Tibial nerve (tissue), 4 donors: ENCODE data around the gene FAM47B. TPM values are rescaled to one million over a fixed set of nuclear protein-coding genes. Genes with fewer than 3 reads are reported as not detected.

Experiments used
- DNase-seq, 2 donors: peaks; one replicate each; pipeline ENCODE4 v3.0.0-alpha.2; 2019; ENCODE audit warnings: low spot score in 2 of 2
- H3K27ac ChIP-seq, 4 donors: fragments of 200-600 bp; sonication (generic) in 3 of 4; one replicate each; pipeline ENCODE4 v1.5.1; 2017 to 2019; ENCODE audit warnings: mild to moderate bottlenecking in 1 of 4
- H3K27me3 ChIP-seq, 2 donors: fragments of 200-600 bp; sonication (generic) in 1 of 2; one replicate each; pipeline versions ENCODE4 v1.5.1 to v1.6.0; 2017 to 2019
- H3K36me3 ChIP-seq, 3 donors: fragments of 200-600 bp; sonication (generic); one replicate each; pipeline ENCODE4 v1.5.1; 2018 to 2019
- H3K4me1 ChIP-seq, 4 donors: fragments of 200-600 bp; sonication (generic) in 3 of 4; one replicate each; pipeline ENCODE4 v1.5.1; 2017 to 2019
- H3K4me3 ChIP-seq, 4 donors: fragments of 200-600 bp; sonication (generic) in 3 of 4; one replicate each; pipeline ENCODE4 v1.5.1; 2017 to 2019; ENCODE audit warnings: mild to moderate bottlenecking in 1 of 4, moderate library complexity in 1 of 4
- H3K9me3 ChIP-seq, 4 donors: fragments of 200-600 bp; sonication (generic) in 3 of 4; one replicate each; pipeline ENCODE4 v1.5.1; 2017 to 2019
- EP300 ChIP-seq, 2 donors: sonication (generic); formaldehyde crosslinking; IDR thresholded peaks; one replicate each; pipeline ENCODE4 v1.6.1; 2017; ENCODE audit warnings: antibody characterized with exemption in 2 of 2, mild to moderate bottlenecking in 1 of 2
- POLR2A ChIP-seq, 2 donors: fragments of 450-650 bp; IDR thresholded peaks; one replicate each; pipeline ENCODE4 v1.6.1; 2017; ENCODE audit warnings: antibody characterized with exemption in 2 of 2, mild to moderate bottlenecking in 2 of 2, moderate library complexity in 2 of 2
- WGBS, 2 donors: methylation state at CpG; one replicate each; pipeline ENCODE4 v1.1.5; 2018; 5-methylcytosine and 5-hydroxymethylcytosine counted together
- total RNA-seq, 4 donors: library from RNA; depleted of rRNA; stranded (reverse); fragments of >200 nt; gene quantifications; one replicate each; pipeline ENCODE4 v1.1.0, GENCODE V29; 2016
- TF ChIP-seq, protein P1 (sequence below), 5 experiments: fragments of 200-600 bp in 3 of 5; fragments of 450-650 bp in 2 of 5; sonication (generic) in 3 of 5; IDR thresholded peaks; one replicate each; pipeline ENCODE4 v1.5.1; 2016 to 2019; ENCODE audit warnings: antibody characterized with exemption in 5 of 5, mild to moderate bottlenecking in 3 of 5, moderate library complexity in 2 of 5

Gene FAM47B
- not detected for total RNA-seq

DNA sequence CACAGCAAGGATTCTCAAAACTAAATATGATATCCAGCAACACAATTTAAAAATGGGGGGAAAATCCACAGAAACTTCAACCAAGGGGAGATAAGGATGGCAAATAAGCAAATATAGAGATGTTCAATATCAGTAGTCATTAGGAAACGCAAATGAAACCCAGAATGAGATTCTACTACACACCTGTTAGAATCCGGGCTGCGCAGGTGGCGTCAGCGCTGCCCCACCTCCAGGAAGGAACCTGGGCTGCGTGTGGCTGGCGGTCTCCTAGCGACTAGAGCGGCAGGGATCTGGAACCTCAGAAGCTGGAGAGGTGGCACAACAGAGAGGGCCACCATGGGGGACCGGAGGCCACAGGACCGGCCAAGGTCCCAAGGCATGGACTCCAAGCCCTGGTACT, at the start of gene FAM47B:
Gene FAM47B, plus strand, starts transcription at position 301 of the 400 bp plus-strand sequence. Its CDS starts 36 bp downstream, at position 337.
- no peak for TF ChIP-seq EP300 (IDR thresholded peaks at IDR 0.05)
- no peak for TF ChIP-seq POLR2A (IDR thresholded peaks at IDR 0.05)
- TF ChIP-seq, protein P1, sequence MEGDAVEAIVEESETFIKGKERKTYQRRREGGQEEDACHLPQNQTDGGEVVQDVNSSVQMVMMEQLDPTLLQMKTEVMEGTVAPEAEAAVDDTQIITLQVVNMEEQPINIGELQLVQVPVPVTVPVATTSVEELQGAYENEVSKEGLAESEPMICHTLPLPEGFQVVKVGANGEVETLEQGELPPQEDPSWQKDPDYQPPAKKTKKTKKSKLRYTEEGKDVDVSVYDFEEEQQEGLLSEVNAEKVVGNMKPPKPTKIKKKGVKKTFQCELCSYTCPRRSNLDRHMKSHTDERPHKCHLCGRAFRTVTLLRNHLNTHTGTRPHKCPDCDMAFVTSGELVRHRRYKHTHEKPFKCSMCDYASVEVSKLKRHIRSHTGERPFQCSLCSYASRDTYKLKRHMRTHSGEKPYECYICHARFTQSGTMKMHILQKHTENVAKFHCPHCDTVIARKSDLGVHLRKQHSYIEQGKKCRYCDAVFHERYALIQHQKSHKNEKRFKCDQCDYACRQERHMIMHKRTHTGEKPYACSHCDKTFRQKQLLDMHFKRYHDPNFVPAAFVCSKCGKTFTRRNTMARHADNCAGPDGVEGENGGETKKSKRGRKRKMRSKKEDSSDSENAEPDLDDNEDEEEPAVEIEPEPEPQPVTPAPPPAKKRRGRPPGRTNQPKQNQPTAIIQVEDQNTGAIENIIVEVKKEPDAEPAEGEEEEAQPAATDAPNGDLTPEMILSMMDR (IDR thresholded peaks at IDR 0.05): no peak
- Histone ChIP-seq H3K4me1 (no peaks in the 10 kb centered on the region), H3K27me3 (no peaks in the 10 kb centered on the region), H3K9me3 (peaks cover 0 to 4% (median 0%) of the 10 kb centered on the region in 4 donors), H3K27ac (no peak within 1 kb of the TSS), H3K4me3 (no peak within 1 kb of the TSS), H3K36me3 (no peaks in the 10 kb centered on the region)
- 75 to 92% methylated on average over 11 of the region's 11 CpGs for WGBS, 2 donors
- DNase-seq: no peak

DNA sequence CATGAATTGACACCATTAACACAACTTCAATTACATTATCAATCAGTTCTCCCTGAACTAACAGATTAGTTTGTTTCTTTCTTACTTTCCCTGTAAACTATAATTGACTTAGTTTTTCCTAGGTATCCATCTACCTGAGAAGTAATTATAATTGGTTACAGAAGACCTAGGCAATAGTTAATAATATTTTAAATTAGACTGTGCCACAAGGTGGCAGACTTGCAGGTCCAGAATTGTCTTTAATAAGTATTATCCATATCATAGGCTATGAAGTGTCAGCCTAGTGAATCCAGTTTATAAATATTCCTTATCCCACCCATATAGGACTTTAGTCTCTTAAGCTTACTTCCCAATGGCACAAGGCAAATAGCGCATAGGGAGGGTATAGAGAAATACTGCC, 48.9 kb upstream of the FAM47B start:
- no peaks in the 10 kb centered on the region for H3K36me3 ChIP-seq
- no peaks in the 10 kb centered on the region for H3K9me3 ChIP-seq
- H3K4me1 ChIP-seq: no peaks in the 10 kb centered on the region
- no peak overlapping the region for H3K27ac ChIP-seq
- 77 to 80% methylated on average over 1 of the region's 1 CpG for WGBS, 2 donors
- DNase-seq: no peak
- TF ChIP-seq, protein P1 (IDR thresholded peaks at IDR 0.05): peak in 2 of 5 experiments; percentile 10 to 30
- no peak for TF ChIP-seq POLR2A (IDR thresholded peaks at IDR 0.05)
- H3K27me3 ChIP-seq: no peaks in the 10 kb centered on the region
- no peak overlapping the region for H3K4me3 ChIP-seq

DNA sequence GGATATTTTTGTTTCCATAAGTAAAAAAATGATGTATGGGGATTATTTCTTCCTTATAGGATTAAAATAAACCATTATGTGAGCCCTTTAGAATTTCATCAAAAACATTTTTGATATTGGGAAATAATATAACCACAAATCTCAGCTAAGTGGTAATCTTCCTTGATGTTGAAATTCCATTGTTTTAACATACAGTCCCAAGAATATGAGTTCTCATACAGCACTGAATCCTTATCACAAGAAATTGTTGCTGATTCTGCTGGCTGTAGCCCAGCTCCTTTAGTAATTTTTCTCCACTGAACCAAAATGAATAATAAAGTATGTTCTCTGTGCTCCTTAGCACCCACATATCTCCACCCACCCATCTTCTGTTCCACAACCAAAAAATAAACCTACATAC, 41.9 kb upstream of the FAM47B start:
- Histone ChIP-seq H3K4me1 (no peaks in the 10 kb centered on the region), H3K27me3 (no peaks in the 10 kb centered on the region)
- TF ChIP-seq EP300 (IDR thresholded peaks at IDR 0.05) (no peak), POLR2A (IDR thresholded peaks at IDR 0.05) (no peak)
- TF ChIP-seq, protein P1 (IDR thresholded peaks at IDR 0.05): no peak

DNA sequence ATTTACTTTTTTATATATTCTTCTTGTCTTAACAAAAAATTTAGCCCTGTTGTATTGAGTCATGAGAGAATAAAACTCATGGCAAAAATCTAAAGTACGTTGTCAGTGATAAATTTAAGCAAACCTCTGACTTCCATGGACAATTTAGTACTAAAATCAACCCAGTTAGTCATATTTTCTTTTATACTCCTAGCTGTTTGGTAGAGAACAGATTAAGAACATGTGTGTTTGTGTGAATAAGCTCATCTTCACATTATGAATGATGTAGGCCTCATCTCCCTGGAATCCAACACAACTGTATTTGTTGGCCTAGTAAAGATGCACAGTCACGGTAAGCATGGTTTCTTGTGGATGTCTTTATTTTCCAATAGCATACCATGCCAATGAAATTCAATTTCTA, 40.8 kb upstream of the FAM47B start:
- whole genome bisulfite sequencing, 2 donors: 60 to 73% methylated on average over 2 of the region's 2 CpGs

More for the DNA sequence above, 41.9 kb upstream of the FAM47B start:
- no peak overlapping the region for H3K4me3 ChIP-seq
- no peaks in the 10 kb centered on the region for H3K36me3 ChIP-seq
- no peak for DNase-seq
- no peaks in the 10 kb centered on the region for H3K9me3 ChIP-seq
- no peak overlapping the region for H3K27ac ChIP-seq

DNA sequence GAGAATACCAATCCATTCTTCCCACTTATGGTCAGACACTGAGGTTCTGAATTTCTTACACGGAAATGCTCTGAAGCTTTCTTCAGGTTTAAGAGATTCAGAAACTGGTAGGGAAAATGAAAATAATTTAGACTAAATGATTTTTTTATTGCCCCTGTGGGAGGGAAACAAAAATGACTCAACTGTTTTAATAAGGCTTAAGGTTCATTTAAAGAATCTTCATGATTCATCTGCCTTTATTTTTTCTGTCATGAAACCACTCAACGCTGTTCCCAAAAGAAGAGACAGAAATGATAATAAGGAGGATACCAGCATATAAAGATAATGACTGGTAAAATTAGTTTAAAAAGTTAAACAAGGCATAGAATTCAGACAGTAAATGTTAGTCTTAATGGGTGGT, 39.3 kb upstream of the FAM47B start:
- Histone ChIP-seq H3K4me1 (no peaks in the 10 kb centered on the region), H3K36me3 (no peaks in the 10 kb centered on the region), H3K27me3 (no peaks in the 10 kb centered on the region), H3K27ac (no peak overlapping the region), H3K4me3 (no peak overlapping the region), H3K9me3 (no peaks in the 10 kb centered on the region)
- no peak for TF ChIP-seq EP300 (IDR thresholded peaks at IDR 0.05)
- no peak for DNase-seq
- WGBS, 2 donors: 49 to 59% methylated on average over 2 of the region's 2 CpGs

More for the DNA sequence above, 40.8 kb upstream of the FAM47B start:
- no peak for DNase-seq
- TF ChIP-seq, protein P1 (IDR thresholded peaks at IDR 0.05): no peak
- TF ChIP-seq EP300 (IDR thresholded peaks at IDR 0.05): no peak
- H3K4me3 ChIP-seq: no peak overlapping the region
- H3K27me3 ChIP-seq: no peaks in the 10 kb centered on the region
- H3K36me3 ChIP-seq: no peaks in the 10 kb centered on the region
- no peaks in the 10 kb centered on the region for H3K4me1 ChIP-seq
- no peak overlapping the region for H3K27ac ChIP-seq
- H3K9me3 ChIP-seq: no peaks in the 10 kb centered on the region

DNA sequence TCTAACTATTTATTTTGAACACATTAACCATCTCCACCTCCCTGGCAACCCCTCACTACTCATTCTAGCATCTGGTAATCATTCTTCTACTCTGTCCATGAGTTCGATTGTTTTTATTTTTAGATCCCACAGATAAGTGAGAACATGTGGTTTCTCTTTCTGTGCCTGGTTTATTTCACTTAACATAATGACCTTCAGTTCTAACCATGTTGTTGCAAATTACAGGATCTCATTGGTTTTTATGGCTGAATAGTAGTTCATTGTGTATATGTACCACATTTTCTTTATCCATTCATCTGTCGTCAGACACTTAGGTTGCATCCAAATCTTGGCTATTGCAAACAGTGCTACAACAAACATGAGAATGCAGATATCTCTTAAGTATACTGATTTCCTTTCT, 33.4 kb upstream of the FAM47B start:
- no peaks in the 10 kb centered on the region for H3K4me1 ChIP-seq
- DNase-seq: no peak
- H3K4me3 ChIP-seq: no peak overlapping the region
- H3K9me3 ChIP-seq: no peaks in the 10 kb centered on the region
- 35 to 50% methylated on average over 2 of the region's 2 CpGs for WGBS, 2 donors
- TF ChIP-seq POLR2A (IDR thresholded peaks at IDR 0.05): no peak
- TF ChIP-seq, protein P1 (IDR thresholded peaks at IDR 0.05): no peak
- no peak for TF ChIP-seq EP300 (IDR thresholded peaks at IDR 0.05)
- no peaks in the 10 kb centered on the region for H3K27me3 ChIP-seq
- no peak overlapping the region for H3K27ac ChIP-seq
- H3K36me3 ChIP-seq: no peaks in the 10 kb centered on the region
